Esophagus (tissue), 2 donors: ENCODE results near the gene SORCS3. TPM values are rescaled to one million over a fixed set of nuclear protein-coding genes. Genes with fewer than 3 reads are reported as not detected.

Experiments used
- H3K27ac ChIP-seq, 2 donors: one replicate each; pipeline ENCODE4 v1.5.1; 2013; ENCODE audit warnings: low read depth in 2 of 2, mild to moderate bottlenecking in 2 of 2, inconsistent platforms in 1 of 2, low read length in 1 of 2, moderate library complexity in 1 of 2
- H3K27me3 ChIP-seq, 2 donors: one replicate each; pipeline ENCODE4 v1.6.1; 2013; ENCODE audit warnings: low read length in 2 of 2, control low read depth in 1 of 2, mild to moderate bottlenecking in 1 of 2; ENCODE audit not compliant: insufficient read depth in 2 of 2, control insufficient read depth in 1 of 2
- H3K36me3 ChIP-seq, 2 donors: one replicate each; pipeline ENCODE4 v1.6.1; 2013; ENCODE audit warnings: low read length in 1 of 2; ENCODE audit not compliant: control insufficient read depth in 2 of 2, insufficient read depth in 2 of 2
- H3K4me1 ChIP-seq, 2 donors: one replicate each; pipeline ENCODE4 v1.6.1; 2013; ENCODE audit warnings: low read length in 1 of 2; ENCODE audit not compliant: control insufficient read depth in 2 of 2, insufficient read depth in 2 of 2
- H3K4me3 ChIP-seq, 2 donors: one replicate each; pipeline ENCODE4 v1.5.1; 2013; ENCODE audit warnings: low read length in 2 of 2, mild to moderate bottlenecking in 2 of 2, low read depth in 1 of 2, moderate library complexity in 1 of 2
- H3K9me3 ChIP-seq, 2 donors: one replicate each; pipeline ENCODE4 v1.6.1; 2013; ENCODE audit warnings: mild to moderate bottlenecking in 2 of 2, low read depth in 1 of 2, low read length in 1 of 2, moderate library complexity in 1 of 2; ENCODE audit not compliant: control insufficient read depth in 2 of 2, insufficient read depth in 1 of 2
- WGBS, 2 donors: extraction: QIAGEN DNeasy Blood & Tissue Kit; methylation state at CpG; one replicate each; pipeline ENCODE4 v1.1.7; 2013; 5-methylcytosine and 5-hydroxymethylcytosine counted together
- polyA plus RNA-seq, 2 donors: library from polyadenylated mRNA; stranded (reverse); fragments of 200-250 nt; gene quantifications; one replicate each; pipeline ENCODE4 v1.2.3, GENCODE V29; 2013
- donor health status: healthy with polysubstance abuse.
- donor health status: Bipolar disorder and iron deficiency.

The SORCS3 gene
- polyA plus RNA-seq, 2 donors = 0.02 to 0.04 TPM

DNA sequence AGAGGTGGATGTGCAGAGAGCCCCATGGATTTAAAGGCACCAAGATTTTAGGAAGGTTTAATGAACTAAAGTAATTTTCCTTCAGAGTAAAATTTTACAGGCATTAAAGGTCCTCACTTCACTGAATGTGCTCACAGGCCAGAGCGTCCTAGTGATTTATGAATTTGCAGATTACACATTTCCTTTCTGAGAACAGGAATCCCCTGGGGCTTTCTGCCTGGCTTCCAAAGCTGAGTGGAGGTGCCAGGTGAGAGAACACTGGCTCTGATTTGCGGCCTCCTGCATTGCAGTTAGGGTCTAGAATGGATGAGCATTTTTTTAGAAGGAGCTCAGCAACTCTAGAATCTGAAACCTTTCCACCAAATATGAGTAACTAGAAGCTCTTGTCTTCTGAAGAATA, 194.3 kb downstream of the SORCS3 start:
- 32 to 42% methylated on average over 2 of the region's 2 CpGs for WGBS, 2 donors
- H3K4me1 ChIP-seq = no peaks in the 10 kb centered on the region
- no peaks in the 10 kb centered on the region for H3K36me3 ChIP-seq
- H3K4me3 ChIP-seq = no peak overlapping the region
- H3K27ac ChIP-seq = no peak overlapping the region
- peaks cover 0 to 2% of the 10 kb centered on the region in 2 donors for H3K9me3 ChIP-seq
- no peaks in the 10 kb centered on the region for H3K27me3 ChIP-seq

DNA sequence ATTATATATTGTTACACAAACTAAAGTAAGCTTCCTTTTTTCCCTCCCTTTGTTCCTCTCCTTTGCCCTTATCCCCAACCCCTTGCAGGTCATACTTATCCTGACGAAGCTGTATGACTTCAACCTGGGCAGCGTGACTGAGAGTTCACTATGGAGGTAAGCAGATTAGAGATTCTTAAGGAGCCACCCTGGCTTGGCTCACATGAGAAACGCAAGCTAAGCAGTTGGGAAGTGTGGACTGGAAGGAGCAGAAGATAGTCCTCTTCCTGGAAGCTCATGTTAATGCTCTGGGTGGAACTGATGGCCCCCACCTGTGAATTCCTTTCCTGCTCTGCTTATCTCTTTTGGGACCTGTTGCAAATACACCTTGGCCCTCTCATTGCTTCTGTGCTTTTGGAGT, 201.6 kb downstream of the SORCS3 start:
- H3K27ac ChIP-seq = no peak overlapping the region
- no peaks in the 10 kb centered on the region for H3K27me3 ChIP-seq
- WGBS, 2 donors = 59 to 64% methylated on average over 3 of the region's 3 CpGs
- no peak overlapping the region for H3K4me3 ChIP-seq
- H3K36me3 ChIP-seq = no peaks in the 10 kb centered on the region
- H3K9me3 ChIP-seq = no peaks in the 10 kb centered on the region
- H3K4me1 ChIP-seq = no peaks in the 10 kb centered on the region

- H3K9me3 ChIP-seq = no peaks in the 10 kb centered on the region
- H3K27ac ChIP-seq = no peak overlapping the region
- no peaks in the 10 kb centered on the region for H3K4me1 ChIP-seq
- no peak overlapping the region for H3K4me3 ChIP-seq
- 64 to 72% methylated on average over 3 of the region's 3 CpGs for WGBS, 2 donors
- H3K27me3 ChIP-seq = no peaks in the 10 kb centered on the region
- no peaks in the 10 kb centered on the region for H3K36me3 ChIP-seq
Measured at GRCh38 chr10:104844073-104844472, 203.0 kb downstream of the SORCS3 start.

DNA sequence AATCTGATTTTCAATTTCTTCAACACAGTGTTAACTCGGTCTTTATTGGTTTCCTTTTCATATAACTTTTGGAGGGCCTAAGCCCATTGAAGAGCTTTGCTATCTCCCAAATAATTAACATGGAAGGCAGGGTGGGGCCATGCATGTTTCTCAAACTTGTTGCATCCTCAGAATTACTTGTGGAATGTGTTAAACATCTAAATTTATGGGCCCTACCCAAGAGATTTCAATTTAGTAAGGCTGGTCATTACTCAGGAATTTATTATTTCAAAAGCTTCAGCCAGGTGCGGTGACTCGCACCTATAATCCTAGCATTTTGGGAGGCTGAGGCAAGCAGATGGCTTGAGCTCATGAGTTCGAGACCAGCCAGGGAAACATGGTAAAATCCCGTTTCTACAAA, 208.9 kb downstream of the SORCS3 start:
- H3K4me1 ChIP-seq = no peaks in the 10 kb centered on the region
- WGBS, 2 donors = 86 to 87% methylated on average over 5 of the region's 5 CpGs

GRCh38 chr10:104867966-104868598, 227.0 kb downstream of the SORCS3 start:
- no peak overlapping the region for H3K27ac ChIP-seq
- H3K9me3 ChIP-seq = no peaks in the 10 kb centered on the region
- WGBS, 2 donors = 71 to 72% methylated on average over 6 of the region's 6 CpGs
- no peaks in the 10 kb centered on the region for H3K36me3 ChIP-seq
- H3K4me1 ChIP-seq = no peaks in the 10 kb centered on the region
- H3K27me3 ChIP-seq = no peaks in the 10 kb centered on the region
- H3K4me3 ChIP-seq = no peak overlapping the region

More for the DNA sequence above, 208.9 kb downstream of the SORCS3 start:
- Histone ChIP-seq H3K27me3 (no peaks in the 10 kb centered on the region), H3K36me3 (no peaks in the 10 kb centered on the region), H3K4me3 (no peak overlapping the region), H3K27ac (no peak overlapping the region), H3K9me3 (no peaks in the 10 kb centered on the region)

DNA sequence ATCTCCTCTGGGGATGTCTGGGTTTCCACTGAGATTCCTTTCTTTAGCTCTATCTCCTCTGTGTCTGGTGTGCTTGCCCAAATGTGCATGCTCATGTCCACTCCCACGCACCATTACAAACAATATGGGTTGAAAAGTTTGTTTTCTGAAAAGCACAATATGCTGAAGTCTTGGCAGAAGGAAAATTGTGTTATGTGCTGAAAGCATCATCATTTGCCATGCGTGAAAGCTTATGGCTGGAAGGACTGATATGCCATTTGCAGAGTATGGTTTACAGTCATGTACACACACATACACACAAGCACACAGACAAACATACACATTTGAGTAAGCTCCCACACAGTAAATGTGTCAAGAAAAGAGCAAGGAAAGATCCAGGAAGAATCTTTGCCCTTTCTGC, 231.6 kb downstream of the SORCS3 start:
- Histone ChIP-seq H3K27me3 (no peaks in the 10 kb centered on the region), H3K9me3 (no peaks in the 10 kb centered on the region), H3K4me1 (no peaks in the 10 kb centered on the region), H3K36me3 (no peaks in the 10 kb centered on the region), H3K27ac (no peak overlapping the region), H3K4me3 (no peak overlapping the region)
- WGBS, 2 donors = 65 to 75% methylated on average over 2 of the region's 2 CpGs

GRCh38 chr10:104873161-104873560, 232.1 kb downstream of the SORCS3 start:
- no peak overlapping the region for H3K27ac ChIP-seq
- H3K36me3 ChIP-seq = no peaks in the 10 kb centered on the region
- no peak overlapping the region for H3K4me3 ChIP-seq
- no peaks in the 10 kb centered on the region for H3K4me1 ChIP-seq
- no peaks in the 10 kb centered on the region for H3K9me3 ChIP-seq
- H3K27me3 ChIP-seq = no peaks in the 10 kb centered on the region

DNA sequence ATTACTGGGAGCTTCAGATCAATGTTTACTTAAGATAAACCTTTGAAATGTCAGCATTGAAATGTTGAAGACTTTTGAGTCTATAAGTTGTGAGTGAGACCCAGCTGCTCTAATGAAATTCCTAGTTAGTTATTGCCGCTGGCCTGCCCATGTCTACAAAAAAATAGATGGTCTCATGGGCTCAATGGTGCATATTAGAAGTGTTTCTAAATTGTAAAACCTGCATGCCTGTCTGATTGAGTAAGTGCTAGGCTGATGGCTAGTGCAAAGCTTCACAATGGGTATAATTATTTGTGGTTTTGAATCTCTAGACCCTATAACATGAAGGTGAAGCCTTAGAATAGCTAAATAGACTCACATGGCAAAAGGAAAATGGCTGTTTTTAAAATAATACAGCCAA, 234.5 kb downstream of the SORCS3 start:
- Histone ChIP-seq H3K4me3 (no peak overlapping the region), H3K27me3 (no peaks in the 10 kb centered on the region), H3K9me3 (no peaks in the 10 kb centered on the region), H3K4me1 (no peaks in the 10 kb centered on the region), H3K27ac (no peak overlapping the region), H3K36me3 (no peaks in the 10 kb centered on the region)
- WGBS, 2 donors = 64 to 72% methylated on average over 1 of the region's 1 CpG

DNA sequence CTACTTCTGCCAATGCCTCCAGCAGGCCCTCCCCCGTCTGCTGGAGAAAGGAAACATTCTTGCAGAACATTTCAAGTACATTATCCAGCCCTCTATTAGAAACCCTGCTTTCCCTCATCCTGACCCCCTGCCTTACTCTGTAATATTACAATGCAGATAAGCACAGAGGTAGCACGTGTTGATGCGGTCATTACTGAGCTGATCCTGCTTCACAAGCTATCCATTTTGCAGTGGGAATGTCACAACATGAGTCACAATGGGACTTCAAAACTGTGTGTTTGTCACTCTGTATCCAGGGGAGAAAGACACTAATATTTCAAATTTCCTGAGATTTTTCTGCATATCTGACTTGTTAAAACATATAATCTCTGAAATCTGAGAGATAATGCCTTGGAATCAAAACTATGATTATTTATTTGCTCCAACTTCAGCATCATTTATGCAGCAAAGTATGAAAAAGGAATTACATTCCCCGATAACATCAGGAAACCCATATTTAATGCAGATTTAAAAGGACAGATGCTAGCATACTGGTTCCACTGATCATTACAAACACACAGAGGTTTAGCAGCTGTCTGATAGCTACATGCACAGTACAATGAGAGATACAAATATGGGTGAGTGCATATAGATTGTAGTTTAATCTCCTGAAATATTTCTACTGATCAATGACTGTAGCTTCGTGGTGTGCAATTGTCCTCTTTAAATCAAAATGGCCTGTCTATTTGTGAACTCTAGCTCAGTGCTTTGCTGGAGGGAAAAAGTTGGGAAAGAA, 239.7 kb downstream of the SORCS3 start:
- no peaks in the 10 kb centered on the region for H3K4me1 ChIP-seq
- 65 to 70% methylated on average over 5 of the region's 5 CpGs for WGBS, 2 donors

DNA sequence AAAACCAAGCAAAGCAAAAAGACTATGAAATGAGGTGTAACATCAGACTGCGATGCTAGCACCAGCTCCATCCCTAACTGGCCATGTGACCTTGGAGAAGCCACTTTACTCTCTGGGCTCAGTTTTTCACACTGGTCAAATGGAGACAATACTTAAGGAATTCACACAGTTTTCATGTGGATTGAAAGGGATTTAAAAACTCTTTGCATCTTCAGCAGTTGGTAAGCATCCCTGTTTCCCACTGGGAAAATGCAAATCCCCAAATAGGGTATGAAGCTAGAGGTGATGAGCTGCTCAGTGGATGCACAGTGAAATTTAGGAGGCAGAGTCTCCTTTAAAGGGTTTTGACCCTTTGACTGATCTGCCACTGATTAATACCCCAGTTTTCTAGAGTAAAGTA, 240.7 kb downstream of the SORCS3 start:
- Histone ChIP-seq H3K27ac (no peak overlapping the region), H3K4me1 (no peaks in the 10 kb centered on the region), H3K4me3 (no peak overlapping the region), H3K9me3 (peaks cover 0 to 2% of the 10 kb centered on the region in 2 donors), H3K27me3 (no peaks in the 10 kb centered on the region), H3K36me3 (no peaks in the 10 kb centered on the region)
- 46 to 75% methylated on average over 1 of the region's 1 CpG for WGBS, 2 donors

More for the DNA sequence above, 239.7 kb downstream of the SORCS3 start:
- Histone ChIP-seq H3K27me3 (no peaks in the 10 kb centered on the region), H3K9me3 (peaks cover 0 to 2% of the 10 kb centered on the region in 2 donors), H3K4me3 (no peak overlapping the region), H3K27ac (no peak overlapping the region), H3K36me3 (no peaks in the 10 kb centered on the region)
